Measurements from ENCODE around the gene KIRREL3.

Gene KIRREL3

DNA sequence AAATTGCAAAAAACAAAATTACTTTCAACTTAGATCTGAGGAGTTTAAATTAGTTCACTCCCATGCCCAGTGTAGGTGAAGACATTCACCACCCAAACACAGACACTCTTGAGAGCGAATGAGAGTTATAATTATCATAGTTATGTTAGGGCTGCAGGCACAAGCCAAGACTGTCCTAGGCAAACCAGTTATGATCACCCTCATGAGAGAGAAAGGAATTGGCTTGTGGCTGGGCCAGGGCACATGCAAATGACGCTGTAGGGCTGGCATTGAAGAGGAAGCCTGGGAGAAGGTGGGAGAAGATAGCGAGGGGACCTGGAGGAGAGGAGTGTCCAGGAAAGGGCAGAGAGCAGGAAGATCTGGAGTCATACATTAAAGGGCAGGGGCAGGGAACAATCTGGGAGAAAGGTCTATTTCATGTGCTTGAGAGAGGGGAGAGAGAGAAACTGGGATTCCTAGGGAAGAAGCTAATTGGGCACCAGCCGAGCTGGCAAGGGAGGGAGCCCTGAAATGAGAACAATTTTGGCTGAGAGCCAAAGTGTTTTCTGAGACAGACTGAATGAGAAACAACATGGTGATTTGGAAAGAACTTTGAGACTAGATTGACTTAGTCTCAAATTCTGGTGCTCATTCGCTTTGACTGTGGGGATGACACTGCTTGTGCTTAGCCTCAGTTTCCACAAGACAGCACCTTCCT is 279.9 kb downstream of the KIRREL3 start:
- TF ChIP-seq, protein P1, sequence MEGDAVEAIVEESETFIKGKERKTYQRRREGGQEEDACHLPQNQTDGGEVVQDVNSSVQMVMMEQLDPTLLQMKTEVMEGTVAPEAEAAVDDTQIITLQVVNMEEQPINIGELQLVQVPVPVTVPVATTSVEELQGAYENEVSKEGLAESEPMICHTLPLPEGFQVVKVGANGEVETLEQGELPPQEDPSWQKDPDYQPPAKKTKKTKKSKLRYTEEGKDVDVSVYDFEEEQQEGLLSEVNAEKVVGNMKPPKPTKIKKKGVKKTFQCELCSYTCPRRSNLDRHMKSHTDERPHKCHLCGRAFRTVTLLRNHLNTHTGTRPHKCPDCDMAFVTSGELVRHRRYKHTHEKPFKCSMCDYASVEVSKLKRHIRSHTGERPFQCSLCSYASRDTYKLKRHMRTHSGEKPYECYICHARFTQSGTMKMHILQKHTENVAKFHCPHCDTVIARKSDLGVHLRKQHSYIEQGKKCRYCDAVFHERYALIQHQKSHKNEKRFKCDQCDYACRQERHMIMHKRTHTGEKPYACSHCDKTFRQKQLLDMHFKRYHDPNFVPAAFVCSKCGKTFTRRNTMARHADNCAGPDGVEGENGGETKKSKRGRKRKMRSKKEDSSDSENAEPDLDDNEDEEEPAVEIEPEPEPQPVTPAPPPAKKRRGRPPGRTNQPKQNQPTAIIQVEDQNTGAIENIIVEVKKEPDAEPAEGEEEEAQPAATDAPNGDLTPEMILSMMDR (IDR thresholded peaks at IDR 0.05; ENCODE audit: extremely low read depth, insufficient read depth, missing control alignments), result no peak
- in situ Hi-C loops (cut with MboI; ENCODE audit: low pct_unique_long_range_greater_than_20kb, low sequenced_read_pairs, unreplicated experiment), result no loop called here
- no peak for DNase-seq (ENCODE audit: low spot score)

DNA sequence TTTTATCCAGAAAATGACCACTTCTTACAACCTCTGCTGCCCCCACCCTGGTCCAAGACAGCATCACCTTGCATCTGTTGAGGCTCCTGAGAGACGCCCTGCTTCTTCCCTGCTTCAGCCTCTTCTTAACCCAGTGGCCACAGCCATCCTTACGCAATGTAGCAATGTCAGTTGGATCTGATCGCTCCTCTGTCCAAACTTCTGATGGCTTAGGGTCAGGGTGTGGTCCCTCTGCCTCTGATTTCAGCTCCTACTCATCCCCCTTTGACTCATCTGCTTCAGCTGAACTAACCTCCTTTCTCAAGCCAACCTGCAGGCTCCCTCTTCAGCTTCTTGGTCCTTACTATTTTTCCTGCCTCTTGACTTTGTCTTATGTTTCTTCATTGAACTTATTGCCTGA is 280.8 kb downstream of the KIRREL3 start:
- in situ Hi-C loops (cut with MboI; ENCODE audit: low pct_unique_long_range_greater_than_20kb, low sequenced_read_pairs, unreplicated experiment), result loop anchor here (10.0 kb wide), 1 partner anchor 265 kb away; no protein-coding TSS in a partner anchor
- no peak for DNase-seq (ENCODE audit: low spot score)
- TF ChIP-seq, protein P1 (IDR thresholded peaks at IDR 0.05; ENCODE audit: extremely low read depth, insufficient read depth, missing control alignments), result no peak

DNA sequence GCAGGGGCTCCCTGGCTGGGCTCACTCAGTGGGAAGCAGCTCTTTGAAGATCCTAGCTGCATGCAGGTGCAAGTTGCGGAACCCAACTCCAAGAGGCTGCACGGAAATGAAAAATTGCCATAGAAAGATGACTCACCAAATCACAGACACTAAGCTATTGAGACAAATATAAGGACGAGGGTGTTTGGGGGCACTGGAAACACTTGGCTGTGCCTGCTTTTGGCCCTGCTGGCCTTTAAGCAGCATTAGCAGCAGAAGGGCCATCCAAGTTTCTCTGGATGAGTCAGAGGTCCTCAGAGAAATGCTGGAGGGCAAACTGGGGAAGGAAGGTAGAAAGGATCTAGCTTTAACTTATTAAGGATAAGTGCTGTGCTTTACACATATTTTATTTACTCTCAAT is 282.3 kb downstream of the KIRREL3 start:
- in situ Hi-C loops (cut with MboI; ENCODE audit: low pct_unique_long_range_greater_than_20kb, low sequenced_read_pairs, unreplicated experiment), result loop anchor here (10.0 kb wide), 1 partner anchor 267 kb away; no protein-coding TSS in a partner anchor
- DNase-seq (ENCODE audit: low spot score), result no peak
- TF ChIP-seq, protein P1 (IDR thresholded peaks at IDR 0.05; ENCODE audit: extremely low read depth, insufficient read depth, missing control alignments), result no peak

DNA sequence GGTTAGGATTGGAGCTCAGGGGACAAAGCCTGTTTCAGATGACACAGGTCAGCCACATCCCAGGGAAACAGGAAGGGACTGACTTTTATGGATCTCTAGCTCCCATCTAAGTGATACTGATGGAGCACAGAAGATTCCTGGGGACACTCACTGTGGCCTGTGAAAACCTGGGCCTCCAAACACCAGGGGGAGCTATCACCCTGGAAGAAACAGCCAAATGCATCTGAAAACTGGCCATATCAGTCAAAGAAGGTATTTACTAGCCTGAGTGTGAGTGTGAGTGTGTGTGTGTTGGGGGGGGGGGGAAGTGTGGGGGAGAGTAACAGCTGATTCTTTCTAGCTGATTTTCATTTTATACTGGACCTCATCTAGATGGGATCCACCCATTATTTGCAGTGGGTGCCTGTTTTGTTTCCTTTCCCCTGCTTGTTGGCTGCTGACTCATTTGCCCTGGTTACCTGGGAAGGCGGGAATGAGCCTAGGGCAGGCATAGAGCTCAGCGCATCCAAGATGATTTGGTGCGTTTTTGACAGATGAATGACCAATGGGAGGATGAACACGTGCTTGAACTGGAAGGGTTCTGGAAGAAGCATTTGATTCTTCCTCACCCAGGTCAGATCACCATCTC is 284.0 kb downstream of the KIRREL3 start:
- TF ChIP-seq, protein P1 (IDR thresholded peaks at IDR 0.05; ENCODE audit: extremely low read depth, insufficient read depth, missing control alignments), result peak; percentile 80
- DNase-seq (ENCODE audit: low spot score), result peak; percentile 72
- in situ Hi-C loops (cut with MboI; ENCODE audit: low pct_unique_long_range_greater_than_20kb, low sequenced_read_pairs, unreplicated experiment), result loop anchor here (10.0 kb wide), 1 partner anchor 268 kb away; no protein-coding TSS in a partner anchor

DNA sequence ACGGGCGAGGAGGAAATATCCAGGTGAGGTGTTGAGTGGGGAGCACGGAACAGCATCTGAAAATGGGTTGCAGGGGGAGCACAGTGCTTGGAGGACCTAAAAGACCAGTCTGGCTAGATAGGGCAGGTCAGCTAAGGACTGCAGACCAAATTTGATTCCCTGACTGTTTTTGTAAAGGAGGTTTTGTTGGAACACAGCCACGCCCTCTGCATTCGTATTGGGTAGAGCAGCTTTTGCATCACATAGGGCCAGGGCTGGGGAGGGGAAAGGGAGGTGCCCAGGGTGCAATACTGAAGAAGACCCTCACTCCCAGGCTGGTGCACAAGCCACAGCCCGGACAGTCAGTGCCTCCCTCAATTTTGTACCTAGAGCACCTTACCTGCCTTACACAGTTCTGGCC is 286.8 kb downstream of the KIRREL3 start:
- no peak for DNase-seq (ENCODE audit: low spot score)
- TF ChIP-seq, protein P1 (IDR thresholded peaks at IDR 0.05; ENCODE audit: extremely low read depth, insufficient read depth, missing control alignments), result no peak
- in situ Hi-C loops (cut with MboI; ENCODE audit: low pct_unique_long_range_greater_than_20kb, low sequenced_read_pairs, unreplicated experiment), result loop anchor here (10.0 kb wide), 1 partner anchor 271 kb away; no protein-coding TSS in a partner anchor

DNA sequence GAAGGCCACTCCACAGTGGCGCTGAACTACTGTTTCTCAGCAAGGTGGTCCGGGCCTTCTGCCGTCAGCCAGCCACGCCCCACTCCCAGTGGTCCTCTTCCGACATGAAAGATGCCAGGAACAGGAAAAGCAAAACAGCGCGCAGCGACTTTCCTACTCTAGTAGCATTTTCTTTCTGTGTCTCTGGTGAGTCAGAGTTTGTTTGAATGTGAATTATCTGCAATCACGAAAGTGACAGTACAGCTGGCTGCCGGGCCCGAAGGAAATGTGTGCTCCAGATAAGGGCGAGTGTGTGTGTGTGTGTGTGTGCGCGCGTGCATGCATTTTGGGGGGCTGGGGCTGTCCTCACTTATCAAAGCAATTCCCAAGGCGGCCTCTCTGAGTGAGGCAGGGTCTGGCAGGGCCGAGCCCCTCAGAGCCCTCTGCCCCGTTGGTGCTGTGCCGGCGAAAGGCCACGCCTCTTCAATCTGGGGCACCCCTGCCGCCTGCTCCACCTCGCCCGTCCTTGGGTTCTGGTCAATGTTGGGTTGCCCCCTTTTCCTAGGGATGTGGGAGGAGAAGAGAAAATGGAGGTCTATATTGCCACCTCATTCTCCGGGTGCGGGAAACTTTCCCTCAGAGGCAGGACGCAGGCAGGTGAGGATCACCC is 288.5 kb downstream of the KIRREL3 start:
- TF ChIP-seq, protein P1 (IDR thresholded peaks at IDR 0.05; ENCODE audit: extremely low read depth, insufficient read depth, missing control alignments), result no peak
- in situ Hi-C loops (cut with MboI; ENCODE audit: low pct_unique_long_range_greater_than_20kb, low sequenced_read_pairs, unreplicated experiment), result loop anchor here (10.0 kb wide), 1 partner anchor 273 kb away; no protein-coding TSS in a partner anchor
- DNase-seq (ENCODE audit: low spot score), result no peak

Measured in GM13977 (cell line).